Skeletal muscle tissue (tissue), 4 donors: ENCODE data around the gene ARHGAP25. TPM values are rescaled to one million over a fixed set of nuclear protein-coding genes. Genes with fewer than 3 reads are reported as not detected.

Experiments
- H3K27ac ChIP-seq: one replicate; pipeline ENCODE4 v1.7.0; 2013; ENCODE audit warnings: mild to moderate bottlenecking, low read depth, low read length, inconsistent platforms
- H3K27me3 ChIP-seq, 3 donors: one replicate each; pipeline ENCODE4 v1.7.0; 2013; ENCODE audit warnings: low read length in 3 of 3; ENCODE audit not compliant: control insufficient read depth in 3 of 3, insufficient read depth in 3 of 3
- H3K36me3 ChIP-seq, 3 donors: one replicate each; pipeline ENCODE4 v1.7.0; 2013; ENCODE audit warnings: low read length in 3 of 3; ENCODE audit not compliant: control insufficient read depth in 3 of 3, insufficient read depth in 3 of 3
- H3K4me1 ChIP-seq, 3 donors: one replicate each; pipeline ENCODE4 v1.7.0; 2013; ENCODE audit warnings: low read length in 3 of 3, mild to moderate bottlenecking in 3 of 3; ENCODE audit not compliant: control insufficient read depth in 3 of 3, insufficient read depth in 3 of 3
- H3K4me3 ChIP-seq, 3 donors: one replicate each; pipeline ENCODE4 v1.7.0; 2013; ENCODE audit warnings: low read length in 3 of 3
- H3K9ac ChIP-seq, 3 donors: one replicate each; pipeline ENCODE4 v1.7.0; 2013; ENCODE audit warnings: low read length in 3 of 3, mild to moderate bottlenecking in 3 of 3, moderate library complexity in 2 of 3, low read depth in 1 of 3
- H3K9me3 ChIP-seq, 3 donors: one replicate each; pipeline ENCODE4 v1.7.0; 2013; ENCODE audit warnings: low read length in 3 of 3; ENCODE audit not compliant: control insufficient read depth in 3 of 3
- total RNA-seq: library from RNA; depleted of rRNA; stranded (reverse); fragments of >200 nt; gene quantifications from one replicate; pipeline ENCODE4 v1.2.3, GENCODE V29; 2014
- donor health status: Osteomylitis.

ARHGAP25 gene
- total RNA-seq, 1 donor from 2014 or later: 4.7 TPM

GRCh38 chr2:68853035-68853434 is 118.4 kb downstream of the ARHGAP25 start:
- no peaks in the 10 kb centered on the region for H3K9me3 ChIP-seq
- H3K27ac ChIP-seq: no peak overlapping the region
- no peaks in the 10 kb centered on the region for H3K4me1 ChIP-seq
- no peak overlapping the region for H3K9ac ChIP-seq
- H3K36me3 ChIP-seq: no peaks in the 10 kb centered on the region
- no peaks in the 10 kb centered on the region for H3K27me3 ChIP-seq
- H3K4me3 ChIP-seq: no peak overlapping the region

- no peak overlapping the region for H3K9ac ChIP-seq
- no peaks in the 10 kb centered on the region for H3K4me1 ChIP-seq
- H3K27me3 ChIP-seq: no peaks in the 10 kb centered on the region
- H3K4me3 ChIP-seq: no peak overlapping the region
- no peaks in the 10 kb centered on the region for H3K36me3 ChIP-seq
- H3K9me3 ChIP-seq: no peaks in the 10 kb centered on the region
- H3K27ac ChIP-seq: no peak overlapping the region
Observed at GRCh38 chr2:68853915-68854314, 119.3 kb downstream of the ARHGAP25 start.

GRCh38 chr2:68854476-68854875 is 119.9 kb downstream of the ARHGAP25 start:
- H3K27ac ChIP-seq: no peak overlapping the region
- no peaks in the 10 kb centered on the region for H3K27me3 ChIP-seq
- no peak overlapping the region for H3K9ac ChIP-seq
- no peaks in the 10 kb centered on the region for H3K4me1 ChIP-seq
- H3K9me3 ChIP-seq: no peaks in the 10 kb centered on the region
- H3K4me3 ChIP-seq: no peak overlapping the region
- H3K36me3 ChIP-seq: no peaks in the 10 kb centered on the region

- Histone ChIP-seq H3K4me1 (no peaks in the 10 kb centered on the region), H3K4me3 (no peak overlapping the region), H3K36me3 (no peaks in the 10 kb centered on the region), H3K9ac (no peak overlapping the region), H3K9me3 (no peaks in the 10 kb centered on the region), H3K27me3 (no peaks in the 10 kb centered on the region), H3K27ac (no peak overlapping the region)
Observed at GRCh38 chr2:68855550-68855949, 120.9 kb downstream of the ARHGAP25 start.

DNA sequence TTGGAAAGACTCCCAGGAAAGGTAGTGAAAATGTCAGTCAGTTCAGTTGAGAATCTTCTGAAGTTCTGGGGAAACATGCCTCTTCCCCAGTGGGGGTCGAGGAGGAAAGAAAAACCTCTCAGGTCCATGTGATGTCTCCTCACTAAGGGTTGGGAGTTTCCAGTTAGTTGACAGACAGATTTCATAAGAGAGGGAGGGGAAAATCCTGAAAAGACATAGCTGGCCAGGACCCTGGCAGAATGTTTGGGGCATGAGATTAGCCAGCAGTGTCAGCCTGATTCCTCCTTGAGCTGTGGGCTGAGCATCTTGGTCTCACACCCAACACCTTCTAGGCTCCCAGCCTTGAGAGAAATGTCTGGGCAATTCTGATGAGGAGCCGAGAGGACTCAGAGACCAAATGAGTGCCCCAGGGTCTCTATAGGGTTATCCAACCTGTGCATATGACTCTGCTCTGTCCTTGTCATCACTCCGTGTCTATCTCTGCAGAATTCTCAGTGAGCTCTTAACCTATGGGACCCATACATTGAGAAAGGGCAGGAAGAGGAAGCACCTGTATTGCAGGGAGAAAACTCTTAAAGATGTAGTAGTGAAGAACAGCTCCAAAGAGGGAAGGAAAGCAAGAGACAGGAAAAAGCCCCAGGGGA is 122.7 kb downstream of the ARHGAP25 start:
- H3K27ac ChIP-seq: no peak overlapping the region
- H3K4me3 ChIP-seq: no peak overlapping the region
- no peaks in the 10 kb centered on the region for H3K4me1 ChIP-seq
- H3K9me3 ChIP-seq: no peaks in the 10 kb centered on the region
- H3K27me3 ChIP-seq: no peaks in the 10 kb centered on the region
- H3K9ac ChIP-seq: no peak overlapping the region
- H3K36me3 ChIP-seq: no peaks in the 10 kb centered on the region

- no peaks in the 10 kb centered on the region for H3K9me3 ChIP-seq
- no peaks in the 10 kb centered on the region for H3K36me3 ChIP-seq
- no peak overlapping the region for H3K4me3 ChIP-seq
- H3K27me3 ChIP-seq: no peaks in the 10 kb centered on the region
- H3K4me1 ChIP-seq: no peaks in the 10 kb centered on the region
- no peak overlapping the region for H3K27ac ChIP-seq
- no peak overlapping the region for H3K9ac ChIP-seq
Observed at GRCh38 chr2:68857855-68858456, 123.3 kb downstream of the ARHGAP25 start.

DNA sequence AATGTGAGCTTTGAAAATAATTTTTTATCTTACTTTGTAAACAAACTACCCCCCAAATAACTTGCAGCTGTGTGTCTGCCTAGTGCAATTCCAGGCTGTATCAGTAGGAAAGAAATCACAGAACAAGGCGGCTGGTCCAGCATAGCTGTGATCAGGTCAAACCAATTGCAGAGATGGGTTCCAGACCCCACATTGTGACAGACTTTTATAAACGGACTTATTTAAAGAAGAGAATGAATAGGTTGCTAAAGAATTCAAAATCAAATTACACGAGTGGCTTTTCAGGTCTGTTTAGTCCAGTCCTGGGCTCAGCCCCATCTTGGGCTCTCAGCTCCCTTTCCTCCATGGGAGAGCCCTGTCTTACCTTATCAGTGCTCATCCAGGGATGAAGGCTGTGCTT is 125.5 kb downstream of the ARHGAP25 start:
- H3K9ac ChIP-seq: no peak overlapping the region
- H3K27me3 ChIP-seq: no peaks in the 10 kb centered on the region
- H3K36me3 ChIP-seq: no peaks in the 10 kb centered on the region
- no peaks in the 10 kb centered on the region for H3K9me3 ChIP-seq
- H3K4me3 ChIP-seq: no peak overlapping the region
- no peaks in the 10 kb centered on the region for H3K4me1 ChIP-seq
- no peak overlapping the region for H3K27ac ChIP-seq

DNA sequence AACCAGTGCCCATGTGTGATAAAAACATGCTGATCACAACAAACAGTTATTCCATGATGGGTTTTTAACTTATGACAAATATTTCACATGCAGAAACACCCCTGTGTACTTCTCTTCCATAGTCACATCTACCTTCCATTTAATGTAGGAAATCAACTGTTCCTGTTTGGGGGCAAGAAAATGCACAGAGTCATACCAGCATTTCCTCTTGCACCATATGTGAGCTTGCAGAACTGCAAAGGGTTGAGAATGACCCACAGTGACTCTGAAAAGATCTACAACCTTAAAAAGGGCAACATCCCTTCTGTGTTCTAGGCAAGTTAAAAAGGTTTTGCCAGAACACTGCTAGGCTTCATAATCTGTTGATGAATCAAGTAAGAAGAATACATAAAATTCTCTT is 126.7 kb downstream of the ARHGAP25 start:
- Histone ChIP-seq H3K36me3 (no peaks in the 10 kb centered on the region), H3K4me3 (no peak overlapping the region), H3K27me3 (no peaks in the 10 kb centered on the region), H3K4me1 (no peaks in the 10 kb centered on the region), H3K9ac (no peak overlapping the region), H3K9me3 (no peaks in the 10 kb centered on the region), H3K27ac (no peak overlapping the region)

- H3K27ac ChIP-seq: no peak overlapping the region
- no peaks in the 10 kb centered on the region for H3K36me3 ChIP-seq
- no peak overlapping the region for H3K9ac ChIP-seq
- H3K4me3 ChIP-seq: no peak overlapping the region
- H3K27me3 ChIP-seq: no peaks in the 10 kb centered on the region
- H3K9me3 ChIP-seq: no peaks in the 10 kb centered on the region
- no peaks in the 10 kb centered on the region for H3K4me1 ChIP-seq
Observed at GRCh38 chr2:68862889-68863288, 128.3 kb downstream of the ARHGAP25 start.

DNA sequence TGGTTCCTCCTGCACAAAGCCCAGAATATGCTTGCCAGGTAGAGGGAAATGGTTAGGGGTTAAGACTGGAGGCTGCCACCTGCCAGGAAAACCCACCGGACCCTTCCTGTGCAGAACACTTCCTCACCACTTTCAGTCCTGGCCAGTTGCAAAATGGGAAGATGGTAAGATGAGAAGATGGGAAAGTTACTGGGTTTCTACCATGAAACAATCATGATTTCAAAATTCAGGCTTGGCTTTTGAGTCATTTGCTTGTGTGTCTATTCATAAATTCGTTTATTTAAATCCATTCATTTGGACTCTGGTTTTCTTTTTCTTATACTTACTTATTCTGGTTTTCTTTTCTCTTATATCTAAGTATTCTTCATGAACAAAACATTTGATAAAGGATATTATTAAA is 129.4 kb downstream of the ARHGAP25 start:
- Histone ChIP-seq H3K36me3 (no peaks in the 10 kb centered on the region), H3K9ac (no peak overlapping the region), H3K9me3 (no peaks in the 10 kb centered on the region), H3K27ac (no peak overlapping the region), H3K4me1 (no peaks in the 10 kb centered on the region), H3K4me3 (no peak overlapping the region), H3K27me3 (no peaks in the 10 kb centered on the region)
